NOMO-1 treated with dmso at 0.1 percent for 144 hours (cell line): ENCODE results near the gene C16orf96.
A peak's percentile ranks its signal among the peaks of the same experiment; 100 is the strongest.

Experiments used
- DNase-seq: peaks from one replicate; lab custom pipeline; 2025; ENCODE audit not compliant: unreplicated experiment; lab: John Stamatoyannopoulos, UW

The C16orf96 gene

DNA sequence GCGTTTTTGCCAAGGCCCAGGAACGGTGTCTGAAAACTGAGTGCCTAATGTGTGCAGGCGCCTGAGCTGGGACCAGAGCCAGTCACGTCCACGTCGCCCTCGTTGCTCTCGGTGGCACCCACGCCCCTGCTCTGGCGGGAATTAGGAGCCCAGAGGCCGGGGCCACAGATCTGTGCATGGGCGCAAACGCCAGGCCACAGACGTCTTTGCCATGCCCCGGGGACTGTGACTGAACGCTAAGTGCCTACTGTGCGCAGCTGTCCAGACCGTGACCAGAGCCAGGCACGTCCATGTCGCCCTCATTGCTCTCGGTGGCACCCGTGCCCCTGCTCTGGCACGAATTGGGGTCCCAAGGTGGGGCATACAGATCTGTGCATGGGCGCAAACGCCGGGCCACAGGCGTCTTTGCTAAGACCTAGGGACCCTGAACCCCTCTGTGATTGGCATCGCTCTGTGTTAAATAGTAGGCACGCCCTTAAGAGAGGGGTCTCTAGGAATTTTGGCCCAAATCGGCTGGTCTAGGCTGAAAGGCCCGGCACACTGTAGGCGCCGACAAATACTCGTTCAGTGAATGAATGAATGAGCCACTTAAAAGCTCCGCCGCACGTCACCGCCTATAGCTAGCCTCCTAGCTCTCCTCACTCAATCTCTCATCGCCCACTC is 59.4 kb downstream of the C16orf96 start:
- no peak for DNase-seq

DNA sequence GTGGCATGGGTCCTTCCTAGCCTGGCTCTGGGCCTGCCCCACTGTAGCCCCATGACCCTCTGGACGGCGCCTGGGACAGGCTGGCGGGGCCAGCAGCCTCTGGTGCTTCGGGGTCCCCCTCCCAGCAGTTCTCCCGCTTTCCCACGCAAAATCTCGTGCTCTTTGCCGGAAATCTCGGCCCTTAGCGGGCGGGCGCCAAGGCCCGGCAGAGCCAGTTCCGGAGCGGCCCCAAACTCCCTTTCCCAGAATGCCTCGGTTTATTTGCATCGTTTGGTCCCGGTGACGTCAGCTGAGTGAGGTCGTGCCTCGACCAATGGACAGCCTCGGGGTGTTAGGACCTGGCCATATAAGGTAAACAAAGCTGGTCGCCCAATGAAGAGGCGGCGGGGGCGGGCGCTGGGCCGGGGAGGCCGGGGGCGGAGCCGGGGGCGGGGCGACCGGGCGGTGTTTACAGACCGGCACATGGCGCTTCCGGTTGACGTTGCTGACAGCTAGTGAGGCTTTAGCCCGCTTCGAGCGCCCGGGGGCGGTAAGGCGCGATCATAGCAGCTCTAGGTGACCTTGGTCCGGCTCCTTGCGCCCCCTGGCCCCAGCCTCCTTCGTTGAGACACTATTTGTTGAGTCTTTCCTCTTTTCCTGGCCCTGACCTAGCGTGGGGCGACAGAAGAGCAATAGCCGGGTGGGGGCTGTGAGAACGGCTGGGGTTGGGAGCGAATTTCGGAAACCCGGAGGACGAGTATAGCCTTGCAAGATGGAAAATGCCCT is 60.1 kb downstream of the C16orf96 start:
- DNase-seq: peak; percentile 100

DNA sequence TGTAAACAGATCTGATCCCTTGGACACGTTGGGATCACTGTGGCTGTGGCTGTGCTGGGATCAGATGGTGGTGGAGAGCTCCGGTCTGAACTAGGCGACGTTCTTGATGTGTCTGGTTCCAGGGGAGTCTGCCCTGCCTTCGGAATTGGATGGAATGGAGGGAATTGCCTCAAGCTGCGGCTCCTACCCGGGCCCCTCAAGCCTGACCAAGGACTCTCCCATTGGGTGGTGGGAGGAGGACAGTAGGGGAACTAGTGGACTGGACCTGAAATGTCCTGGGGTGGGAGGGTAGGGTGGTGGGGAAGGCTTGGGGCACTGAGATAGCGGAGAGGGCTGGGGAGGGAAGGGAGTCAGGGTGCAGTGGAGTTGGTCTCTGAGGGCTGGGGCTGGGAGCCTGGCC is 61.7 kb downstream of the C16orf96 start:
- DNase-seq: no peak

DNA sequence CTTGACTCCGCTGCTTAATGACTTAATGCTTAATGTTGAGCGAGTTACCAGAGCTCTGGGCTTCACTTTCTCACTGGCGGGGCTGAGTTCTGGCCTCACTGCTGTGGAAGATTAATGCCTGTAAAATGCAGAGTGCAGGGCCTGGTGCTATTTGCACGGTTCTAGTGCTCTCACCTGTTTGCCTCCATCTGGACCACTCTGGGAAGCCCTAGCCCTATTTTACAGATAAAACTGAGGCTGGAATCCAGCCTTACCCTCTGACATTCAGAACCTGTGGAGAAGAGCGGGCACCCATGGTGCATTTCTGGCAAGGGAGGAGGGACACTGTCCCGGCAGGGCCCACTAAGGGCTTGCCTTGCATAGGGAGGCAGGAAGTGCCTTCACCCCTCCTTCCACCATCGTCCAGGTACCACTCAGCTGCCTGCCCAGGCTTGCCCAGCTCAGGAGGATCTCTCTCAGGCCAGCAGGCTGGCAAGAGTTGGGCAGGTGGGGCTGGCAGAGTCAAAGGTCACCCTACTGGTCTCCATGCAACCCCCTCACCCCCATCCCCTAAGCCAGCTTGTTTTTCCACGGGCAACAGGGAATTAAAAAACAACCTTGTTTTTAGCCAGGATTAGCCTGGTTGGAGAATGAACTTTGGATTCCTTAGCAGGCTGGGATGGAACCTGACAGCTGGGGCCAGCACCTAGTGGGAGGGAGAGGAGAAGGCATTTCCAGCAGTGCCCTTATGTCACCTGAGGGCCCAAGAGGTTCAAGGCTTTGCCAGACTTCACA is 62.7 kb downstream of the C16orf96 start:
- no peak for DNase-seq

DNA sequence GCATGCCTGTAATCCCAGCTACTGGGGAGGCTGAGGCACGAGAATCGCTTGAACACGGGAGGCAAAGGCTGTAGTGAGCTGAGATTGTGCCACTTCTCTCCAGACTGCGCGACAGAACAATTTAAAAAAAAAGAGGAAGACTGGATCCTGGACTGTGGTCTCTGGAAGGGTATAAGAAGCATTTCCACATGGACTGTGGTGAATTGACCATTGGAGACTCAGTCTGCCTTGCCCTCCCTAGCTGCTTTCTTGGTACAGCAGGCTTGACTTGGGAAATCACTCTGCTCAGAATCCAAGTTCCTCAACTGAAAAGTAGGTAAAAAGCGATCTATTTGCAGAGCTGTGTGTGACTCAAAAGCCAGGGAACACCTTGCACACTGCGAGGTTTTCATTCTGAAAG is 67.5 kb downstream of the C16orf96 start:
- DNase-seq: peak; percentile 9

DNA sequence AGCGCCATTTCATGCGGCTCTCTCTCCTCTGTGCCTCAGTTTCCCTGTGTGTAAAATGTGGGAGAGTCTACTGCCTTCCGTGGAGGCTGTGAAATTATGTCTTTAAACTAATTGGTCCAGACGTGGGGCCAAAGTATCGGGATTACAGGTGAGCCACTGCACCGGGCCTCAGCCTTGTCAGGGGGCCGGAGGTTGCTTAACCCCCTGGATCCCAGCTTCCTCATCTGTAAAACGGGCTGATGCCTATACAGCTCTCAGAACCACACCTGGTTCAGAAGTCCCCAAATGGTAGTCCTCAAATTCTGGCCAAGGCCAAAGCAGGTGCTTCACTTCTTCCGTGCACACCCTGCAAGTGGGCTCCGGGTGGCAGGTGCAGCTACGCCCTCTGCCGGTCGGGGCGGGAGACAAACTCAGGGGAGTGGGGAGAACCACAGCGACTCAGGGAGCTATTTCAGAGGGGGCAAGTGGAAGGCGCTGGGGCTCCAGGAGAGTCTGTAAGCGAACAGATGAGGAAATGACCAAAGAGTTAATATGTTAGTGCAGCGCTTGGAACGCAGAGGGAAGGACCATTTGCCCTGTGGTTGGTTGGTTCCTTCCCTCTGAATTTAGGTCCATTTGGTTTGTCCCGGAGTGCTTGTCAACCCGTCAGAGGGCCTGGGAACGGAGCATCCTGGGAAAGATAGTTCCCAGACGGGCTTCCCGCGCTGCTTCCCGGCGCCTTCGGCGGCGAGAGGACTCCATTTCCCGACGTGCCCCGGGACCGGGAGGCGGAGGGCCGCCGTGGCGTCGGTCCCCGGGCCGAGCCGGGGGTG is 68.1 kb downstream of the C16orf96 start, which contains the start of gene MGRN1:
TSS of gene MGRN1 (plus strand) at position 812 of the 812 bp plus-strand sequence. CDS start 135 bp downstream, outside the sequence.
- peak; percentile 95 for DNase-seq

DNA sequence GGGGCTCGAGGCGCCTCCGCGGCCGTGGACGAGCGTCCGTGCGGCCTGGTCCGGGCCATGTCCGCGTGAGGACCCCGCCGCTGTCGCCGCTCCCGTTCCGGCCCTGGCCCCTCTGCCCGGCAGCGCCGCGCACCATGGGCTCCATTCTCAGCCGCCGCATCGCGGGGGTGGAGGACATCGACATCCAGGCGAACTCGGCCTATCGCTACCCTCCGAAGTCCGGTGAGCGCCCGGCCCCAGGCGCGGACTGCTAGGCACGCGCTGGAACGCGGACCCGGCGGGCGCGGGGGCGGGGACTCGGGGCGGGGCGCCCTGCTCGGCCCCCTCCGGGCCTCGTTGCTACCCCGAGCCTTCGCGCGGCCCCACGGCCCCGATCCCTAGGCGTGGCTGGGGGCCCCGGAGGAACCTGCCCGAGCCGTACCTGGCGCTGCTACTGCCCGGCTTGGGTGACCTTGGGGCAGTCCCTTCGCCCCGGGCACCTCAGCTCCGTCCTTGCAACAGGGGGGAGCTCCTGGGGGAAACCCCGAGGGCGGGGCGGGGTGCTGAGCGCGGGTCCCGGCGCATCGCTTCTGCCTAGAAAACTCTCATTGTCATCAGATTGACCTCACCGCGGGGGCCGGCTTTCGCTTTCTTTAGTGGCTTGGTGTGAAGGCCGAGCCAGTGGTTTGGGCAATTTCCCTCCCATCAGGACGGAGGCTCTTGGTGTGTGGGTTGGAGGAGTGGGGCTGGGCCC is 68.9 kb downstream of the C16orf96 start:
- peak; percentile 52 for DNase-seq

DNA sequence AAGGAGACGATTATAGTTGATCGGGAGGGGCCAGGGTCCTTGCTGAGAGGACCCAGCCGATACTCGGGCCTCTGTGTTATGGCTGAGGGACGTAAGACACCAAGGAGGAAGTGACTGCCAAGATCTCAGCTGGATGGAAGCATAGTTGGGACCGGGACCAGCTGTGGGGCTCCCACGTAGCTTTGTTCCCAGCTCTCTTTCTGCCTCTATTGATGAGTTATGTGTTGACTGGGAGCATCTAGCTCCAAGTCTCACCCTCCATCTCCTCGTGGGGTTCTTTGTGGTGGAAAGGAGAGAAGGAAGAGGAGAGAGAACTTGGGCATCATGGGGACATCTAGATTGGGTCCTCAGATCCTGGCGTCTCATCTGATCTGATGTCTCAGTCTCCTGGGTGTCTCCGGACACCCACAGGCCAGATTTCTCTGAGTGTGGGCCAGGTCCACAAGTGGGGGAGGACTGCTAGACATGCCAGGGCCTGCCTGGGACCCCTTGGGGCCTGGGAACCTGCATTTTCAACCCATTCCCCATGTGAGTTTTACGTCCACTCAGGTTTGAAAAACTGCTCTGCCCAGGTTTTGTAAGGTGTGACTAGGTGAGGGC is 69.5 kb downstream of the C16orf96 start:
- peak; percentile 52 for DNase-seq

DNA sequence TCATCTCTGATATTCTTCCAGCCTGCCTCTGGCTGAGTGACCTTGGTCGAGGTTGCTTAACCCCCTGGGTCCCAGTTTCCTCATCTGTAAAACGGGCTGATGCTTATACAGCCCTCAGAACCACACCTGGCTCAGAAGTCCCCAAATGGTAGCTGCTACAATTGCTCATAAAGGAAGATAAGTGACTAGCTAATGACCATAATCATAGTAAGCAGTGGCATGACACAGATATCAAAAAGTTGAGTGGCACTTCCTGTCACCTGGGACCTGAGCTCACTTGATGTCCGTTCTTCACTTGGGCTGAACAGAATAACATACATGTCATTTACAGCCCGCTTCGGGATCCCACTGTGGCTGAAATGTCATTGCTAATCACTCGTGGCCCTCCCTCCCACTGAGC is 70.3 kb downstream of the C16orf96 start:
- DNase-seq: no peak

DNA sequence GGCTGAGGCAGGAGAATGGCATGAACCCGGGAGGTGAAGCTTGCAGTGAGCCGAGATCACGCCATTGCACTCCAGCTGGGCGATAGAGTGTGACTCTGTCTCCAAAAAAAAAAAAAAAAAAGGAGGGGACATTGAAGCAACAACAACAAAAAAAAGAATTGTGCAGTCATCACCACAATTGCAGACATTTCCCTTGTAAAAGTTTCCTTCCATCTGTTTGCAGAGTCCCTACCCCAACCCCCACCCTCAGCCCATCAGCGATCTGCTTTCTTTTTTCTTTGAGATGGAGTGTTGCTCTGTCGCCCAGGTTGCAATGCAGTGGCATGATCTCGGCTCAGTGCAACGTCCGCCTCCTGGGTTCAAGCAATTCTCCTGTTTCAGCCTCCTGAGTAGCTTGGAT is 72.1 kb downstream of the C16orf96 start:
- no peak for DNase-seq

DNA sequence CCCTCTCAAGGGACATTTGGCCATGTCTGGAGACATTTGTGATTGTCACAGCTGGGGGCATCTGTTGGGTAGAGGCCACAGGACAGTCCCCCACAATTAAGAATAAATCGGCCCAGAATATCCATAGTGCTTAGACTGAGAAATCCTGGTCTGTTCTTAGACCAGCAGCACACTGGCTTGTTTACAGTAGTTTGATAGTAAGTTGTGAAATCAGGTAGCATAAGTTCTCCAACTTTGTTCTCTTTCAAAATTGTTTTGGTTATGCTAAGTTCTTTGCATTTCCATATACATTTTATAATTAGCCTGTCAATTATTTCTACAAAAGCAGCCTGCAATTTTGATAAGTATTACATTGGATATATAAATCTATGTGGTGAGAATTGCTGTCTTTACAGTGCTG is 75.3 kb downstream of the C16orf96 start:
- DNase-seq: no peak

DNA sequence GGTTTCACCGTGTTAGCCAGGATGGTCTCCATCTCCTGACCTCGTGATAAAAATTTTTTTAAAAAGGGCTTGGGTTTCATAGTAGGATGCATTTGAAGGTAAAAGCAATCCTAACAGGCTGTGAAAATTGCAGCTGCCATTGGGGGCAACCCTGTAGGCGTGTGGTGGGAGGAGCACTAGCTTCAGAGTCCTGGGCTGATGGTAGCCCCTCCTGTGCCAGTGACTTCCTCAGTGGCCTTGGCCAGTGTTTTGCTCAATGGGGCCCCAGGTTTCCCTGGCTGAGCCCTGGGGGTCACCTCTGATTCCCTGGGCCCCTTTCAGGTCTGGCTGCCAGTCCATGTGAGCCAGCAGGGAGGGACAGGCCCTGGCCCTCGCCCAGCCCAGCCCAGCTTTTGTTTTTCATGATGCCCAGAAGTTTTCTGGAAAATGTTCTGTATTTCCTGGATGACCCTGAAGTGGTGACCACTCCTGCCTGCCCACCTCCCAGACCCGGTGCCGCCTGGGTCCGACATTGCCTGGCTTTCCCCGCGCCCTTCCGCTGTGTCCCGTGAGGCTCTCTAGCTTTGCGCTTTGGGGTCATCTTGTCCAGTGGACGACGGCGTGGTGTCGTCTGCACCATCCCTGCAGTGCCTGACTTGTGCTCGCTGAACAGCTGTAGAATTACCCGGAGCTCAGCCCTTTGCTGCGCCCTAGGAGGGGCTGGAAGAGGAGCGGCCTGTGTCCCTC is 77.9 kb downstream of the C16orf96 start:
- DNase-seq: no peak

DNA sequence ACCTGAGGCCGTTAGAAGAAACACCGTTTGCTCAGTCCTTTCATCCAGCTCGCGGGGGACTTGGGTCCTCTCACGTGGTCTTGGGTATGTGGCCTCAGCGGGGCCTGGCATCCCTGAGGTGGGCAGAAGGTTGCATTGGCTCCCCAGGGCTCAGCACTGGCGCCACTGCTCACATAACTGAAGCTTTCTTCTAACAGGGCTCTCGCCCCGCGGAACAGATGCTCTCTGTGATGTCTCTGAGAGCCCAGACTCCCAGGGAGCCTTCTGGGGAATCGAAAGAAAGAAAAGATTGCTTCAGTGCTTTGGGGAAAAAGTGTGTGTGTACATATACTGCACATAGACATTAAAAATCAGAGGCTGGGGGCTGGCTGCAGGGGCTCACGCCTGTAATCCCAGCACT is 78.6 kb downstream of the C16orf96 start:
- DNase-seq: no peak

DNA sequence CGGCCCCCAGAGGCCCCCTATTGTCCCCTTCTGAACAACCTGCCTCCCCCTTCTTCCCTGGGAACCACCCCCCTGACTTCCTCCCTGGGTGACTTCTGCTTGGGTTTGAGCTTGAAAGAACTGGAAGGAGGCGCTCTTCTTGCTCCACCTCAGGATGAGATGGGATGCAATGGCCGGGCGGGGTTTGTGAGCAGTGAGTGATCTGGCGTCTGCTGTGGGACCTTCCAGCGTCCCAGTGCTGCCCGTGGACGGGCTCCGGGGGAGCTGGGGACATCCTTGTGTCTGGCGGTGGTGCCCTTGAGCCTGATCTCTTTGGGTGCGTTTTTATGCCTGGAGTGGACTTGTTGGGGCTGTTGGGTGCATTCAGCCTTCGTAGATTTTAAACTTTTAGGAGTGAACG is 80.1 kb downstream of the C16orf96 start:
- DNase-seq: no peak

DNA sequence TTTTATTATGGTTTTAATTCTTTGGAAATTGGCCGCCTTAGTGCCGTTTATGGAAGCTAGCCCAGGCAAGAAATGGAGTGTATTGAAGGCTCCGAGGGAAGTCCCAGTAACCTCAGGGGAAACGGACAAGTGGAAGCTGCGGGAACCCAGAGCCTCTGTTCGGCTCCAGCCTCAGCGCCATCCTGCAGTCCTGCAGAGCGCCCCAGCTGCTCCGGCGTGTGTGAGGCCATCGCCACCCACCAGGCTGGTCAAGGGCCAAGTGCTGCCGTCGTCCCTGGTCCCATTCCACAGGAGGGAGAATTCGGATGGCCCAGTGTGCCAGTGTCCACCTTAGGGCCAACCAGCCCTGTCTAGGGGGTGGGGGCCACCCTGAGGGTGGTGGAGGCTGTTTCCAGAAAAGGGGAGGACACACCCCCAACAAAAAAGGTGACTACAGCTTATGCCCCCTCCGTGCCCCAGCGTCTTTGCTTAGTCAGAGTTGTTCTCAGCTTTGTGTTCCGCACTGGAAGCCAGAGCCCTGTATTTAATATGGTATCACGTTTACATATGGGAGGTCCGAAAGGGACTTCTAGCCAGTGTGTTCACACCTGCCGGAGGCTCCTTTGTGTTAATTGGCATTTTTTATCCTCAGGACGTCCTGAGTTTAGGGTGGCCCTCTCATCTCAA is 81.5 kb downstream of the C16orf96 start:
- DNase-seq: no peak

DNA sequence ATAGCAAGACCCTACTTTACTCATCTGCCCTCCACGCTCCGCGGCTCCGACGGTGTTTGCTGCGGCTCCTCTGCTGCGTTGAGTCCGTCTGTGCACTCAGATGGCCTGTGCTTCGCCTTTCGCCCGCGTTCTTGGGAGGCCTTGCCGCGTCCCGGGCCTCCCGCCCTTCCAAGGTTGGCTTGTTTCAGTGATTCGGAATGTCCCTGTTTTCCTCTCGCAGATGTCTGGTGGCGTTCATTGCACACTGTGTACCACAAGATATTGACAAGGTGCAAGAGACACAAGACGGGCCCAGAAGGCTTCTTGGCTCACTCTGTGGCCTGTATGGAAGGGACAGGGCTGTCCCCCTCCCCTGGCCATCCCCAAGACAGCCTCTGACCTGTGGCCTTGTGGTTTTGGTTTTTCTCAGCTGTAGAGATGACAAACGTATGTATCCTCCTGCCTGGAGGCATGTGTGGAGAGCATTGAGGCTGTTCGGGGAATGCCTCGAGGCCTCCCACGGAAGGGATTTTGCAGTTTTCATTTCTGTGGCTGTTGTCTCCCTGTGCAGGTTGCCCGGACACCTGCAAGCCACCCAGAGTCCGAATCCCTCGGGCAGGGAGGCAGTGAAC is 83.9 kb downstream of the C16orf96 start:
- no peak for DNase-seq

DNA sequence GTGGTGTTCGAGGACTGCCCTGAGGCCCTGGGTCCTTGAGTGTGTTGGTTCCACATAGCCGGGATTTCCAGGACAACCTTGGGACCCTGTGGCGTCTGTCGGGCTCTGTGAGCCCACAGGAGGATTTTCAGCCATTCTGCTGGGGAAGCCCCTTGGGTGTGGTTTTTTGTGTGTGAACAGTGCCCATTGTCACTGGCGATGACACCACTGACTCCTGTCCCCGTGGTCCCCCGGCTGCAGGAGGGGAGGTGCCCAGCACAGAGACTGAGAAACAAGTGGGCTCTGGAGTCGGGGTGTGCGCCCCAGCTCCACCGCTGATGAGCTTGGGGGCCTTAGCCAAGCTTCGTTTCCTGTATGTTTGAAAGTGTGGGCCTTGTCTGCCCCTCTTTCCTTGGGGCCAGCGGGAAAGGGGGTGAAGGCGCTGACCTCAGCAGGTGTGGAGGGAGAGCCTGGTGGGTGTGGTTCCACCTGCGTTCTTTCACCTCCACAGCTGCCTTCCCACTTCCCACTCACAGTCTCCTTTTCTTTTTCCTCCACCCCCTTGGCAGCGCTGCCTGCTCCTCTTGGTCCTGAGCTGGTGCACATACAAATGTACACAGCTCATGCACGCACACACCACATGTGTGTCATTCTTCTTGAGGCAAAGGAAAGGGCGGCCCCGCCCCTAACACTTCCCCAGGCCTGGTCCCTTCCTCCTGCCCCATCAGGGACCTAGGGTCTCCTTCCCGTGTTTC is 84.6 kb downstream of the C16orf96 start:
- DNase-seq: no peak

DNA sequence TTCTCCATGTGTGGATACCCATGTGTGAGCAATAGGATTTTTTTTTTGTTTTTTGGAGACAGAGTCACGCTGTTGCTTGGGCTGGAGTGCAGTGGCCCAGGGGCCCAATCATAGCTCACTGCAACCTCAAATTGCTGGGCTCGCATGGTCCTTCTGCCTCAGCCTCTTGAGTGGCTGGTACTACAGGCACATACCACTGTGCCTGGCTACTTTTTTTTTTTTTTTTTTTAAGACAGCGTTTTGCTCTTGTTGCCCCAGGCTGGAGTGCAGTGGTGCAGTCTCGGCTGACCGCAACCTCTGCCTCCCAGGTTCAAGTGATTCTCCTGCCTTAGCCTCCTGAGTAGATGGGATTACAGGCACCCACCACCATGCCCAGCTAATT is 85.2 kb downstream of the C16orf96 start:
- no peak for DNase-seq
